A549 (cell line): ENCODE results near the gene RRP12. TPM values are rescaled to one million over a fixed set of nuclear protein-coding genes. Genes with fewer than 3 reads are reported as not detected.

Source experiments
- BHLHE40 ChIP-seq: IDR thresholded peaks from 2 replicates; pipeline ENCODE4 v1.6.1; 2012; ENCODE audit warnings: low read depth, low read length, inconsistent platforms
- CBX2 ChIP-seq: fragments of 200-600 bp; sonication (generic); IDR thresholded peaks from 2 replicates; pipeline ENCODE4 v1.6.1; 2016; ENCODE audit warnings: low read depth, mild to moderate bottlenecking, borderline replicate concordance
- EHMT2 ChIP-seq: fragments of 200-600 bp; sonication (generic); IDR thresholded peaks from 2 replicates; pipeline ENCODE4 v1.6.1; 2016; ENCODE audit warnings: antibody characterized with exemption, low read depth, mild to moderate bottlenecking, moderate library complexity
- FOSB ChIP-seq: fragments of 250-450 bp; sonication (Bioruptor Pico); IDR thresholded peaks from 2 replicates; pipeline ENCODE4 v1.5.0; 2020; ENCODE audit warnings: mild to moderate bottlenecking, moderate library complexity
- FOSL2 ChIP-seq, 2 experiments: fragments of 450-650 bp in 1 of 2; fragments of >200 bp in 1 of 2; sonication (Bioruptor Twin) in 1 of 2; formaldehyde crosslinking; IDR thresholded peaks; 2 replicates each; pipeline versions ENCODE4 v1.5.0 to v1.6.1; 2016 to 2020; ENCODE audit warnings: mild to moderate bottlenecking in 1 of 2, moderate library complexity in 1 of 2
- FOXS1 ChIP-seq: fragments of 250-450 bp; sonication (Bioruptor Pico); IDR thresholded peaks from 2 replicates; pipeline ENCODE4 v1.5.0; 2020; ENCODE audit warnings: mild to moderate bottlenecking, moderate library complexity
- GATA3 ChIP-seq: IDR thresholded peaks from 2 replicates; pipeline ENCODE4 v1.6.1; 2012; ENCODE audit warnings: borderline replicate concordance
- HOXA7 ChIP-seq: fragments of 250-450 bp; sonication (Bioruptor Pico); IDR thresholded peaks from 2 replicates; pipeline ENCODE4 v1.5.0; 2020; ENCODE audit warnings: mild to moderate bottlenecking, moderate library complexity
- HOXB13 ChIP-seq: fragments of 250-450 bp; sonication (Bioruptor Pico); IDR thresholded peaks from 2 replicates; pipeline ENCODE4 v1.5.0; 2020; ENCODE audit warnings: low read depth, mild to moderate bottlenecking, moderate library complexity
- KDM1A ChIP-seq: fragments of 200-600 bp; sonication (generic); IDR thresholded peaks from 2 replicates; pipeline ENCODE4 v1.6.1; 2016; ENCODE audit warnings: low read depth, mild to moderate bottlenecking
- MAZ ChIP-seq: fragments of 150-350 bp; IDR thresholded peaks from 2 replicates; pipeline ENCODE4 v1.6.1; 2014; ENCODE audit warnings: antibody characterized with exemption, low read depth, low read length, borderline replicate concordance
- NFE2L2 ChIP-seq: fragments of 150-350 bp; conservative IDR thresholded peaks from 2 replicates; pipeline ENCODE4 v1.6.1; 2014; ENCODE audit warnings: low read length
- NR3C1 ChIP-seq: fragments of >200 bp; sonication (Bioruptor Twin); formaldehyde crosslinking; IDR thresholded peaks from 3 replicates; pipeline ENCODE4 v1.6.1; 2017
- PHF8 ChIP-seq: fragments of 200-600 bp; sonication (generic); IDR thresholded peaks from 2 replicates; pipeline ENCODE4 v1.6.1; 2016; ENCODE audit warnings: low read depth, mild to moderate bottlenecking, antibody characterized with exemption, moderate library complexity, borderline replicate concordance
- POLR2A ChIP-seq: IDR thresholded peaks from 2 replicates; pipeline ENCODE4 v1.6.1; 2012; ENCODE audit warnings: mild to moderate bottlenecking, low read length
- RAD21 ChIP-seq, 2 experiments: fragments of >200 bp in 1 of 2; sonication (Bioruptor Twin) in 1 of 2; formaldehyde crosslinking in 1 of 2; IDR thresholded peaks in 1 of 2; conservative IDR thresholded peaks in 1 of 2; 2 replicates in 1 of 2; 3 replicates in 1 of 2; pipeline ENCODE4 v1.6.1; 2012 to 2018; ENCODE audit warnings: inconsistent platforms in 1 of 2
- RFX5 ChIP-seq: fragments of 450-650 bp; IDR thresholded peaks from 2 replicates; pipeline ENCODE4 v1.7.1; 2014; ENCODE audit warnings: antibody characterized with exemption, mild to moderate bottlenecking, moderate library complexity
- RNF2 ChIP-seq: fragments of 200-600 bp; sonication (generic); IDR thresholded peaks from 2 replicates; pipeline ENCODE4 v1.6.1; 2016; ENCODE audit warnings: low read depth, mild to moderate bottlenecking, antibody characterized with exemption, moderate library complexity, borderline replicate concordance
- SMC3 ChIP-seq: fragments of >200 bp; sonication (Bioruptor Twin); formaldehyde crosslinking; IDR thresholded peaks from 3 replicates; pipeline ENCODE4 v1.6.1; 2018; ENCODE audit warnings: inconsistent platforms
- SREBF2 ChIP-seq: fragments of 450-650 bp; IDR thresholded peaks from 2 replicates; pipeline ENCODE4 v1.6.1; 2014; ENCODE audit warnings: mild to moderate bottlenecking, moderate library complexity
- TFCP2L1 ChIP-seq: fragments of 250-450 bp; sonication (Bioruptor Pico); IDR thresholded peaks from 2 replicates; pipeline ENCODE4 v1.5.0; 2021; ENCODE audit warnings: mild to moderate bottlenecking
- TP53 ChIP-seq: fragments of 250-450 bp; sonication (Bioruptor Pico); IDR thresholded peaks from 2 replicates; pipeline ENCODE4 v1.5.0; 2021; ENCODE audit warnings: mild to moderate bottlenecking, moderate library complexity
- ZC3H11A ChIP-seq: fragments of 450-650 bp; IDR thresholded peaks from 2 replicates; pipeline ENCODE4 v1.6.1; 2014; ENCODE audit warnings: antibody characterized with exemption, mild to moderate bottlenecking
- polyA plus RNA-seq, 4 experiments: library from polyadenylated mRNA; depleted of rRNA in 3 of 4; stranded (reverse); fragments of >200 nt; fragmentation: RNase III in 1 of 4; extraction: RNeasy Plus Mini Kit Qiagen cat#74134 plus additional on column Dnase treatment in 1 of 4; gene quantifications; 2 replicates in 3 of 4; 3 replicates in 1 of 4; pipeline ENCODE4 v1.2.3, GENCODE V29; 2011 to 2017
- TF ChIP-seq, protein P1 (sequence below): fragments of >200 bp; sonication (Bioruptor Twin); formaldehyde crosslinking; IDR thresholded peaks from 3 replicates; pipeline ENCODE4 v1.5.1; 2016
- TF ChIP-seq, protein P2 (sequence below): IDR thresholded peaks from 2 replicates; pipeline ENCODE4 v1.6.1; 2012; ENCODE audit warnings: low read depth, borderline replicate concordance
- TF ChIP-seq, protein P3 (sequence below): fragments of >200 bp; sonication (Bioruptor Twin); formaldehyde crosslinking; IDR thresholded peaks from 2 replicates; pipeline ENCODE4 v1.6.1; 2016
- TF ChIP-seq, protein P4 (sequence below): fragments of 450-650 bp; IDR thresholded peaks from 2 replicates; pipeline ENCODE4 v1.6.1; 2014; ENCODE audit warnings: antibody characterized with exemption
- TF ChIP-seq, protein P5 (sequence below): fragments of >200 bp; sonication (Bioruptor Twin); formaldehyde crosslinking; IDR thresholded peaks from 3 replicates; pipeline ENCODE4 v1.6.1; 2016
- TF ChIP-seq, protein P6 (sequence below): IDR thresholded peaks from 2 replicates; pipeline ENCODE4 v1.6.1; 2012

RRP12 gene
- polyA plus RNA-seq, 2 of the 4 experiments (the other 2 are of a cell fraction) = 37.9 to 40.8 TPM

DNA sequence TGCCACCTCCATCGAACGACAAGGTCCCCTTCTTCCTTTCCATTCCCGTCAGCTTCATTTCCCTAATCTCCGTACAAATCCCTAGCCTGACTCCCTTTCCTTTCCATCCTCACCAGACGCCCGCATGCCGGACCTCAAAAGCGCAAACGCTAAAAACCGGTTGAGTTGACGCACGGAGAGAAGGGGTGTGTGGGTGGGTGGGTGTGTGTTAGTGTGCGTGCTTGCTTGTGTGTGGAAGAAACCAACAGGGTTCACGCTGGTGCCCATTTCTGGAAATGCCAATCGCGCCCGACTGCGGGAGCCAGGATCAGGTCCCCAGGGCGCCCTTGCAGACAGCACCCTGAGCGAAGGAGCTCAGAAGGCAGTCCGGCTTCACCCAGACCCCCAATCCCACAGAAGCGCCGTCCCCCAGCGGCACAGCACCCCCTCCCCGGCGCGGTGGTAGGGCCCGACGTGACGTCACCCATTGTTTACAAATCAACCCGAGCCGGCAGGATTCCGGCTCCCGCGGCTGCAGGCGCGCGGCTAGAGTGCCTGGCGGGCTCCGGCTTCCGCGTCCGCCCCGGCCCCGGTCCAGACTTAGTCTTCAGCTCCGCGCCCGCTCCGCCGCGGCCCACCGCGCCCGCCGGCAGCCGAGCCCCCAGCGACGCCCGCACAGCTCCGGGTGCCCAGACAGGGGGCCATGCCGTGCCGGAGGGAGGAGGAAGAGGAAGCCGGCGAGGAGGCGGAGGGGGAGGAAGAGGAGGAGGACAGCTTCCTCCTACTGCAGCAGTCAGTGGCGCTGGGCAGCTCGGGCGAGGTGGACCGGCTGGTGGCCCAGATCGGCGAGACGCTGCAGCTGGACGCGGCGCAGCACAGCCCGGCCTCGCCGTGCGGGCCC is 82.1 kb downstream of the RRP12 start, which contains the start of gene FRAT1 (continued):
- TF ChIP-seq, protein P1, sequence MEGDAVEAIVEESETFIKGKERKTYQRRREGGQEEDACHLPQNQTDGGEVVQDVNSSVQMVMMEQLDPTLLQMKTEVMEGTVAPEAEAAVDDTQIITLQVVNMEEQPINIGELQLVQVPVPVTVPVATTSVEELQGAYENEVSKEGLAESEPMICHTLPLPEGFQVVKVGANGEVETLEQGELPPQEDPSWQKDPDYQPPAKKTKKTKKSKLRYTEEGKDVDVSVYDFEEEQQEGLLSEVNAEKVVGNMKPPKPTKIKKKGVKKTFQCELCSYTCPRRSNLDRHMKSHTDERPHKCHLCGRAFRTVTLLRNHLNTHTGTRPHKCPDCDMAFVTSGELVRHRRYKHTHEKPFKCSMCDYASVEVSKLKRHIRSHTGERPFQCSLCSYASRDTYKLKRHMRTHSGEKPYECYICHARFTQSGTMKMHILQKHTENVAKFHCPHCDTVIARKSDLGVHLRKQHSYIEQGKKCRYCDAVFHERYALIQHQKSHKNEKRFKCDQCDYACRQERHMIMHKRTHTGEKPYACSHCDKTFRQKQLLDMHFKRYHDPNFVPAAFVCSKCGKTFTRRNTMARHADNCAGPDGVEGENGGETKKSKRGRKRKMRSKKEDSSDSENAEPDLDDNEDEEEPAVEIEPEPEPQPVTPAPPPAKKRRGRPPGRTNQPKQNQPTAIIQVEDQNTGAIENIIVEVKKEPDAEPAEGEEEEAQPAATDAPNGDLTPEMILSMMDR = no peak
- no peak for TF ChIP-seq HOXB13 (CRISPR knock-in tag)
- TF ChIP-seq, protein P2, sequence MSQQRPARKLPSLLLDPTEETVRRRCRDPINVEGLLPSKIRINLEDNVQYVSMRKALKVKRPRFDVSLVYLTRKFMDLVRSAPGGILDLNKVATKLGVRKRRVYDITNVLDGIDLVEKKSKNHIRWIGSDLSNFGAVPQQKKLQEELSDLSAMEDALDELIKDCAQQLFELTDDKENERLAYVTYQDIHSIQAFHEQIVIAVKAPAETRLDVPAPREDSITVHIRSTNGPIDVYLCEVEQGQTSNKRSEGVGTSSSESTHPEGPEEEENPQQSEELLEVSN = no peak; the same call in 1 of the 2 replicates
- TF ChIP-seq EHMT2 = no peak
- TF ChIP-seq RNF2 = no peak
- no peak for TF ChIP-seq TP53
- TF ChIP-seq RFX5 = no peak
- TF ChIP-seq FOXS1 (CRISPR knock-in tag) = peak; percentile 85
- TF ChIP-seq RAD21 (conservative IDR thresholded peaks at IDR 0.05 in 1 of 2, IDR thresholded peaks at IDR 0.05 in 1 of 2) = no peak
- TF ChIP-seq MAZ = no peak
- TF ChIP-seq KDM1A = no peak
- TF ChIP-seq TFCP2L1 (CRISPR knock-in tag) = no peak
- TF ChIP-seq FOSB (CRISPR knock-in tag) = no peak
- TF ChIP-seq SREBF2 = no peak
- TF ChIP-seq NFE2L2 = no peak
- TF ChIP-seq, protein P3, sequence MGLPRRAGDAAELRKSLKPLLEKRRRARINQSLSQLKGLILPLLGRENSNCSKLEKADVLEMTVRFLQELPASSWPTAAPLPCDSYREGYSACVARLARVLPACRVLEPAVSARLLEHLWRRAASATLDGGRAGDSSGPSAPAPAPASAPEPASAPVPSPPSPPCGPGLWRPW = no peak
- TF ChIP-seq CBX2 = no peak
- peak; percentile 36 for TF ChIP-seq POLR2A
- TF ChIP-seq, protein P4, sequence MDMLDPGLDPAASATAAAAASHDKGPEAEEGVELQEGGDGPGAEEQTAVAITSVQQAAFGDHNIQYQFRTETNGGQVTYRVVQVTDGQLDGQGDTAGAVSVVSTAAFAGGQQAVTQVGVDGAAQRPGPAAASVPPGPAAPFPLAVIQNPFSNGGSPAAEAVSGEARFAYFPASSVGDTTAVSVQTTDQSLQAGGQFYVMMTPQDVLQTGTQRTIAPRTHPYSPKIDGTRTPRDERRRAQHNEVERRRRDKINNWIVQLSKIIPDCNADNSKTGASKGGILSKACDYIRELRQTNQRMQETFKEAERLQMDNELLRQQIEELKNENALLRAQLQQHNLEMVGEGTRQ = no peak
- 0 out of 2 replicates have a peak, but pooled peaks have one; percentile 11 for TF ChIP-seq HOXA7
- TF ChIP-seq NR3C1 = no peak
- TF ChIP-seq SMC3 = no peak
- TF ChIP-seq, protein P5, sequence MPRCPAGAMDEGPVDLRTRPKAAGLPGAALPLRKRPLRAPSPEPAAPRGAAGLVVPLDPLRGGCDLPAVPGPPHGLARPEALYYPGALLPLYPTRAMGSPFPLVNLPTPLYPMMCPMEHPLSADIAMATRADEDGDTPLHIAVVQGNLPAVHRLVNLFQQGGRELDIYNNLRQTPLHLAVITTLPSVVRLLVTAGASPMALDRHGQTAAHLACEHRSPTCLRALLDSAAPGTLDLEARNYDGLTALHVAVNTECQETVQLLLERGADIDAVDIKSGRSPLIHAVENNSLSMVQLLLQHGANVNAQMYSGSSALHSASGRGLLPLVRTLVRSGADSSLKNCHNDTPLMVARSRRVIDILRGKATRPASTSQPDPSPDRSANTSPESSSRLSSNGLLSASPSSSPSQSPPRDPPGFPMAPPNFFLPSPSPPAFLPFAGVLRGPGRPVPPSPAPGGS = no peak
- TF ChIP-seq GATA3 = peak; percentile 90
- TF ChIP-seq FOSL2 (IDR thresholded peaks at IDR 0.05) = no peak
- TF ChIP-seq FOSL2 (CRISPR knock-in tag; IDR thresholded peaks at IDR 0.05) = peak; percentile 86
- TF ChIP-seq BHLHE40 = peak; percentile 75
- no peak for TF ChIP-seq ZC3H11A
- peak; percentile 93 for TF ChIP-seq PHF8
- TF ChIP-seq, protein P6, sequence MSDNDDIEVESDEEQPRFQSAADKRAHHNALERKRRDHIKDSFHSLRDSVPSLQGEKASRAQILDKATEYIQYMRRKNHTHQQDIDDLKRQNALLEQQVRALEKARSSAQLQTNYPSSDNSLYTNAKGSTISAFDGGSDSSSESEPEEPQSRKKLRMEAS = peak; percentile 88
